NCI-H2171 treated with DMSO at 0.1 percent for 48 hours (cell line): ENCODE measurements around the gene SHMT2.
A peak's percentile ranks its signal among the peaks of the same experiment; 100 is the strongest.

Experiments used
- DNase-seq: peaks from one replicate; lab custom pipeline; 2025; lab: John Stamatoyannopoulos, UW

SHMT2 gene

GRCh38 chr12:57196956-57197355 is 32.6 kb upstream of the SHMT2 start:
- no peak for DNase-seq

- no peak for DNase-seq
These were observed 31.2 kb upstream of the SHMT2 start for GRCh38 chr12:57198329-57198728.

- DNase-seq: no peak
These were observed 30.3 kb upstream of the SHMT2 start for GRCh38 chr12:57199191-57199590.

GRCh38 chr12:57200497-57200896 is 29.0 kb upstream of the SHMT2 start:
- DNase-seq: no peak

- DNase-seq: no peak
These were observed 28.3 kb upstream of the SHMT2 start for GRCh38 chr12:57201219-57201618.

- DNase-seq: no peak
These were observed 27.9 kb upstream of the SHMT2 start for GRCh38 chr12:57201631-57202030.

- DNase-seq: no peak
These were observed 27.2 kb upstream of the SHMT2 start for GRCh38 chr12:57202321-57202720.

- no peak for DNase-seq
These were observed 26.3 kb upstream of the SHMT2 start for GRCh38 chr12:57203201-57203600.

GRCh38 chr12:57203791-57204190 is 25.7 kb upstream of the SHMT2 start:
- DNase-seq: no peak

GRCh38 chr12:57204454-57204853 is 25.1 kb upstream of the SHMT2 start:
- DNase-seq: no peak

GRCh38 chr12:57205186-57205585 is 24.3 kb upstream of the SHMT2 start:
- DNase-seq: no peak

GRCh38 chr12:57205931-57206330 is 23.6 kb upstream of the SHMT2 start:
- DNase-seq: no peak

GRCh38 chr12:57207731-57208630 is 21.5 kb upstream of the SHMT2 start:
- no peak for DNase-seq

- DNase-seq: no peak
These were observed 20.8 kb upstream of the SHMT2 start for GRCh38 chr12:57208631-57209282.

GRCh38 chr12:57209916-57210315 is 19.6 kb upstream of the SHMT2 start:
- no peak for DNase-seq

GRCh38 chr12:57210461-57210860 is 19.1 kb upstream of the SHMT2 start:
- no peak for DNase-seq

- no peak for DNase-seq
These were observed 18.4 kb upstream of the SHMT2 start for GRCh38 chr12:57210926-57211692.

- DNase-seq: no peak
These were observed 17.5 kb upstream of the SHMT2 start for GRCh38 chr12:57211791-57212700.

- DNase-seq: no peak
These were observed 16.8 kb upstream of the SHMT2 start for GRCh38 chr12:57212701-57213057.

GRCh38 chr12:57213058-57213715 is 16.3 kb upstream of the SHMT2 start:
- peak; percentile 84 for DNase-seq

GRCh38 chr12:57213763-57214397 is 15.6 kb upstream of the SHMT2 start:
- no peak for DNase-seq
